GM20000 (cell line): ENCODE data around the gene CLIC5.

ENCODE experiments used
- DNase-seq: peaks from one replicate; pipeline ENCODE4 v3.0.0; 2012; ENCODE audit warnings: low spot score
- TF ChIP-seq, protein P1 (sequence below): IDR thresholded peaks from 2 replicates; pipeline ENCODE4 v1.5.1; 2012; ENCODE audit warnings: mild to moderate bottlenecking, control low read depth; ENCODE audit errors: extremely low read depth, missing control alignments

Gene CLIC5

DNA sequence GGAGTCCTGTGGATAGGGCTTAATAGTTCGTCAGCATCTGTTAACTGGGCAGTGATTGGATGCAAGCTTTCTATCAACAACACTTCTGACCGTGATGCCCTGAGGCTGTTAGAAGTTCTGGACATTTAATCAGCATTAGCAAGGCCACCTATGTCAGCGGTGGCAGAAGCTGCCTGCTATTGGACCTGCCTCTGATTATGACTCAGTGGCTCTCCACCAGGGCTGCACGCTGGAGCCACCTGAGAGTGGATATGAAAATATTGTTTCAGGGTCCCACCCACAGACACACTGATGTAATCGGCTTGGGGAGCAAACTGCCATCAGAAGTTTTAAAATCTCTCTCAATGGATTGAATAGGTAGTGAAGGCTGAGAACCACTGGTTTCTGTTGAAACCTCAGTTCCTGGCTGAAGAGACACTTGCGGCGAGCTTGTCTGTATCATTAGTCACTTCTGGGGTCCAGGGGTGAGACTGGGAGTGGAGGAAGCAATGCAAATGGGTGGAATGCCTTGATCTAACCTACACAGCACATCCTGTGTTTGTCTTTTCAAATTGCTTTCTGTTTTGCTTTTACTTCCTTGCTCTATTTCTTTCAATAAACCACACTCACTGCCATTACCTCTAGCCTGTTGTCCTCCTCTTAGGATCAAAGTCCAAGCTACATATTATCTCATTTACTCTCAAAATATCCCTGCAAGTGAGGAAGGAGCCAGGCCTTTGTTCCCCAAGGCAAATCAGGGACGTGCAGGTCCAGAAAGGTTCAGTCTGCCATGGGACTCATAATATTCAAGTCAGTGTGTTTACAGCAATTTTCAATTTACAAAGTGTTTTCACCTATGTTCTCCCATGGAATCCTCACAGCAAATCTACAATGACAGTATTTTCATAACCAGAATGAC, 4.2 kb downstream of the CLIC5 start:
- peak; percentile 88 for DNase-seq
- TF ChIP-seq, protein P1, sequence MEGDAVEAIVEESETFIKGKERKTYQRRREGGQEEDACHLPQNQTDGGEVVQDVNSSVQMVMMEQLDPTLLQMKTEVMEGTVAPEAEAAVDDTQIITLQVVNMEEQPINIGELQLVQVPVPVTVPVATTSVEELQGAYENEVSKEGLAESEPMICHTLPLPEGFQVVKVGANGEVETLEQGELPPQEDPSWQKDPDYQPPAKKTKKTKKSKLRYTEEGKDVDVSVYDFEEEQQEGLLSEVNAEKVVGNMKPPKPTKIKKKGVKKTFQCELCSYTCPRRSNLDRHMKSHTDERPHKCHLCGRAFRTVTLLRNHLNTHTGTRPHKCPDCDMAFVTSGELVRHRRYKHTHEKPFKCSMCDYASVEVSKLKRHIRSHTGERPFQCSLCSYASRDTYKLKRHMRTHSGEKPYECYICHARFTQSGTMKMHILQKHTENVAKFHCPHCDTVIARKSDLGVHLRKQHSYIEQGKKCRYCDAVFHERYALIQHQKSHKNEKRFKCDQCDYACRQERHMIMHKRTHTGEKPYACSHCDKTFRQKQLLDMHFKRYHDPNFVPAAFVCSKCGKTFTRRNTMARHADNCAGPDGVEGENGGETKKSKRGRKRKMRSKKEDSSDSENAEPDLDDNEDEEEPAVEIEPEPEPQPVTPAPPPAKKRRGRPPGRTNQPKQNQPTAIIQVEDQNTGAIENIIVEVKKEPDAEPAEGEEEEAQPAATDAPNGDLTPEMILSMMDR, result no peak

GRCh38 chr6:46010771-46011170, 4.9 kb downstream of the CLIC5 start:
- TF ChIP-seq, protein P1, result no peak
- no peak for DNase-seq

GRCh38 chr6:46010270-46010669, 5.4 kb downstream of the CLIC5 start:
- no peak for DNase-seq

DNA sequence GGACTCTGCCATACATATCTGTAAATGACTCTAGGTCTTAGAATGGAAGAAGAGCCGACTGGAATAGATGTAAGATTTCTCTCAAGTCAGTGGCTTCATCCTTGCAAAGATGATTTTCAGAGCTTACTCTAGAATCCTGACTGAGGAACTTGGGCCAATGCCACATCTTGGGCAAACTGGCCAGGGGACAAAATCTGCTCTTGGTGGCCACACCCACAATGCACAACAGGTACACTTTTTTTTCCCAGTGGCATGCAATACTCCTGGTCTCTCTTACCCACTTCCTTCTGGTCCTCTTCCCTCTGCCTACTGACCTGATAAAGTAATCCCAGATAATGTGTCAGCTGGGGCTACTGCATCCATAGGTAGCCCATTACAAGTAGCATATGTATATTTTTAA, 13.4 kb downstream of the CLIC5 start:
- TF ChIP-seq, protein P1, result no peak

More at GRCh38 chr6:46010270-46010669, 5.4 kb downstream of the CLIC5 start:
- TF ChIP-seq, protein P1, result no peak

DNA sequence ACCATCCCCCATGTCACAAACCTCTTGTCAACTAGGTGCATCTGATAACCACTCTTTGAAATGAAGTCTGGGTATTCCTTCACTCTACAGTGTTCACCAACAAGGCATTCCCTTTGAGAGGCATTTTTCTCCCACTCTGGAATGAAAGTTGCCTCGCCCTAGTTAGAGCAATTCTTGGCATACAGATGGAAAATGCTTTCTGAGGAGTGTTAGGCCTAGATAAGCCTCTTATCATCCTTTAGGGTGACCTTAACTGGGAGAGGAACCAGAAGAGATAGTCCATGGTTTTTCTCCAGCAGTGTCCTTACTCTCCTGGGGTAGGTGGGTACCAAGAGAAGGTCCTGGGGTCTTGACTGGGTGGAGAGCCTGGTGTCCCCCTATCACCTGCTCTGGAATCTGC, 14.8 kb downstream of the CLIC5 start:
- TF ChIP-seq, protein P1, result no peak
- no peak for DNase-seq

More for the DNA sequence above, 13.4 kb downstream of the CLIC5 start:
- no peak for DNase-seq

- DNase-seq, result no peak
- TF ChIP-seq, protein P1, result no peak
These were observed 17.1 kb downstream of the CLIC5 start for GRCh38 chr6:45998524-45998923.

DNA sequence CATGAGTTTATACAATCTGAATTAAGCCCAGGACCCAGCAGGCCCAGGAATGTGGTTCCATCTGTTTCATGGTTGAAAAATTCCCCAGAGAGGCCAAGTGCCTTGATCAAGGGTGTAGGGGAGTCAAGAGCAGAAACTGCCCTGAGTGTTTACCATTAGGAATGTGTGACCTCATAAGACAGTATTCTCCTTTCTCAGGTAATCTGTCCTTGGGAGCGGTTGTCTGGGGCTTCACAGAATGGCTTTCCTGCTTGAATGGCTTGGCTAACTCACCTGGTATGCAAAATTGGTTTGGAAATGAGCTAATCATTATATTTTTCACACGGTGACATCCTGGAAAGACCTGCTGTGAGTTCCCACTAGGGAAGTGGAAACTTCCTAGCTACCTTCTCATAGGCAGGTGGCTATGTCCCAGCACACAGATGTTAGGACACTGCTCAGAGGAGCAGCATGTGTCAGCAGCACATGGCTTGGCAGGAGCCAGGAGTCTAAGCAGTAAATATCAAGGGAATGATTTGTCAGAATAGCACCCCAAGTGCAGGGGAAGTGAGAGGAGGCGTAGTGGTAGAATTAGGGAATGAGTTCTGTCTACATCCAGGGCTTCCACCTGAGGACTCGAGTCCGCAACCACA, 17.7 kb downstream of the CLIC5 start:
- DNase-seq, result no peak
- TF ChIP-seq, protein P1, result no peak
